ENCODE results near the gene KCNK17. TPM values are rescaled to one million over a fixed set of nuclear protein-coding genes. Genes with fewer than 3 reads are reported as not detected.

KCNK17 gene
- total and polyA plus RNA-seq, 9 of the 15 experiments (the other 6 are each of a cell fraction or from before 2014, with no cell fraction given), result not detected

- TF ChIP-seq, protein P1, sequence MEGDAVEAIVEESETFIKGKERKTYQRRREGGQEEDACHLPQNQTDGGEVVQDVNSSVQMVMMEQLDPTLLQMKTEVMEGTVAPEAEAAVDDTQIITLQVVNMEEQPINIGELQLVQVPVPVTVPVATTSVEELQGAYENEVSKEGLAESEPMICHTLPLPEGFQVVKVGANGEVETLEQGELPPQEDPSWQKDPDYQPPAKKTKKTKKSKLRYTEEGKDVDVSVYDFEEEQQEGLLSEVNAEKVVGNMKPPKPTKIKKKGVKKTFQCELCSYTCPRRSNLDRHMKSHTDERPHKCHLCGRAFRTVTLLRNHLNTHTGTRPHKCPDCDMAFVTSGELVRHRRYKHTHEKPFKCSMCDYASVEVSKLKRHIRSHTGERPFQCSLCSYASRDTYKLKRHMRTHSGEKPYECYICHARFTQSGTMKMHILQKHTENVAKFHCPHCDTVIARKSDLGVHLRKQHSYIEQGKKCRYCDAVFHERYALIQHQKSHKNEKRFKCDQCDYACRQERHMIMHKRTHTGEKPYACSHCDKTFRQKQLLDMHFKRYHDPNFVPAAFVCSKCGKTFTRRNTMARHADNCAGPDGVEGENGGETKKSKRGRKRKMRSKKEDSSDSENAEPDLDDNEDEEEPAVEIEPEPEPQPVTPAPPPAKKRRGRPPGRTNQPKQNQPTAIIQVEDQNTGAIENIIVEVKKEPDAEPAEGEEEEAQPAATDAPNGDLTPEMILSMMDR (IDR thresholded peaks at IDR 0.05 in 2 of 3, conservative IDR thresholded peaks at IDR 0.05 in 1 of 3; ENCODE audit: insufficient read depth in 2 of 3, low read depth in 1 of 3, low read length in 3 of 3), result peak in 2 of 3 experiments; percentile 49 to 58; a peak in 3 of 6 replicates
- TF ChIP-seq RAD21 (CRISPR knock-in tag; conservative IDR thresholded peaks at IDR 0.05 in 1 of 2, IDR thresholded peaks at IDR 0.05 in 1 of 2) (peak in 1 of 2 experiments; percentile 35; a peak in 2 of 4 replicates), MAFF (IDR thresholded peaks at IDR 0.05; ENCODE audit: low read length) (no peak), MLX (CRISPR knock-in tag; conservative IDR thresholded peaks at IDR 0.05) (no peak), FOXK2 (conservative IDR thresholded peaks at IDR 0.05 in 1 of 2, IDR thresholded peaks at IDR 0.05 in 1 of 2; ENCODE audit: low read depth in 2 of 2) (no peak), MEIS2 (IDR thresholded peaks at IDR 0.05; ENCODE audit: partially characterized antibody) (no peak), TFAP4 (CRISPR knock-in tag; IDR thresholded peaks at IDR 0.05; ENCODE audit: borderline replicate concordance) (no peak)
Measured at GRCh38 chr6:39362487-39362865, 48.3 kb upstream of the KCNK17 start (continued).

All from K562 (cell line).